ENCODE measurements around the gene PTPRM. TPM values are rescaled to one million over a fixed set of nuclear protein-coding genes. Genes with fewer than 3 reads are reported as not detected.

Gene PTPRM
- total and polyA plus RNA-seq, 2 of the 4 experiments (the other 2 are of a cell fraction), result 28.3 to 51.2 TPM

DNA sequence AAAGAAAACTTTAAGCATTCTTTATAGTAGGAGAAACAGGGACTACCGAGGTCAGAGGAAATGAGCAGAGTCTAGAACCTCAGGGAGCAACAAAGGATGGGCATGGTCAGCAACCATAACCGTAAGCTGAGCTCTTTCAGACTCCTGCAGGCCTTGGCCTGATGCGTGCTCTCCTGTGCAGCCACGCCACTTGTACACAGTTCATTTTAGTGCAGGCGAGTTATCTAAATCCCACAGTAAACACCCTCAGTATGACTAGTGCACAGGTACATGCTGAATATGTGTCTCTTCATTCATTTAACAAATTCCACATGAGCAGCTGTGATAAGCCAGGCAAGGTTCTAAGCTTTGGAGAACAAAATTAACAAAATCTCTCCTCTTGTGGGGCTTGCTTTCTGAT, 640.9 kb downstream of the PTPRM start:
- no peak overlapping the region for H4K5ac ChIP-seq (ENCODE audit: low read depth, low read length)
- no TSS peak for BruUV-seq (replicated peaks)
- H2BK120ac ChIP-seq (ENCODE audit: low read depth, low read length), result no peak overlapping the region
- H2AK9ac ChIP-seq (replicated peaks; ENCODE audit: low read depth, low read length, poor library complexity), result no peak overlapping the region
- no peak overlapping the region for H4K8ac ChIP-seq (ENCODE audit: low read depth in 2 of 2, low read length in 2 of 2)
- H3K14ac ChIP-seq (replicated peaks; ENCODE audit: low read depth, low read length), result no peak overlapping the region
- peaks cover 2% of the 10 kb centered on the region; the same call in 1 of the 2 replicates for H3K9me1 ChIP-seq (ENCODE audit: insufficient read depth, low read length)
- H3K4me2 ChIP-seq (ENCODE audit: low read depth, low read length), result no peak overlapping the region
- DNase-seq, result no peak
- no peaks in the 10 kb centered on the region; the same call in 1 of the 2 replicates for H3K4me1 ChIP-seq (ENCODE audit: control insufficient read depth, insufficient read depth, low read length)
- H2AK5ac ChIP-seq (ENCODE audit: low read depth, low read length), result no peak overlapping the region
- no peak overlapping the region for H2BK20ac ChIP-seq (ENCODE audit: low read depth, low read length)
- H2BK5ac ChIP-seq (ENCODE audit: low read depth, low read length, poor library complexity, severe bottlenecking), result no peak overlapping the region
- TF ChIP-seq MXI1 (IDR thresholded peaks at IDR 0.05; ENCODE audit: borderline replicate concordance, low read depth, low read length) (no peak), CEBPB (IDR thresholded peaks at IDR 0.05; ENCODE audit: low read depth, low read length) (no peak), RAD21 (IDR thresholded peaks at IDR 0.05; ENCODE audit: low read length) (no peak), NFE2L2 (IDR thresholded peaks at IDR 0.05; ENCODE audit: low read depth, low read length) (no peak), FOS (IDR thresholded peaks at IDR 0.05; ENCODE audit: low read depth, low read length) (no peak), MAFK (IDR thresholded peaks at IDR 0.05; ENCODE audit: low read depth, low read length) (no peak), SMC3 (IDR thresholded peaks at IDR 0.05; ENCODE audit: low read depth, low read length) (no peak), CHD1 (IDR thresholded peaks at IDR 0.05; ENCODE audit: low read depth, low read length) (no peak), POLR2A (IDR thresholded peaks at IDR 0.05; ENCODE audit: low read depth, low read length) (no peak), BHLHE40 (IDR thresholded peaks at IDR 0.05; ENCODE audit: low read depth, low read length) (no peak), RFX5 (IDR thresholded peaks at IDR 0.05; ENCODE audit: low read depth, low read length) (no peak)
- TF ChIP-seq, protein P1, sequence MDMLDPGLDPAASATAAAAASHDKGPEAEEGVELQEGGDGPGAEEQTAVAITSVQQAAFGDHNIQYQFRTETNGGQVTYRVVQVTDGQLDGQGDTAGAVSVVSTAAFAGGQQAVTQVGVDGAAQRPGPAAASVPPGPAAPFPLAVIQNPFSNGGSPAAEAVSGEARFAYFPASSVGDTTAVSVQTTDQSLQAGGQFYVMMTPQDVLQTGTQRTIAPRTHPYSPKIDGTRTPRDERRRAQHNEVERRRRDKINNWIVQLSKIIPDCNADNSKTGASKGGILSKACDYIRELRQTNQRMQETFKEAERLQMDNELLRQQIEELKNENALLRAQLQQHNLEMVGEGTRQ (IDR thresholded peaks at IDR 0.05; ENCODE audit: low read depth, low read length), result no peak
- TF ChIP-seq, protein P2, sequence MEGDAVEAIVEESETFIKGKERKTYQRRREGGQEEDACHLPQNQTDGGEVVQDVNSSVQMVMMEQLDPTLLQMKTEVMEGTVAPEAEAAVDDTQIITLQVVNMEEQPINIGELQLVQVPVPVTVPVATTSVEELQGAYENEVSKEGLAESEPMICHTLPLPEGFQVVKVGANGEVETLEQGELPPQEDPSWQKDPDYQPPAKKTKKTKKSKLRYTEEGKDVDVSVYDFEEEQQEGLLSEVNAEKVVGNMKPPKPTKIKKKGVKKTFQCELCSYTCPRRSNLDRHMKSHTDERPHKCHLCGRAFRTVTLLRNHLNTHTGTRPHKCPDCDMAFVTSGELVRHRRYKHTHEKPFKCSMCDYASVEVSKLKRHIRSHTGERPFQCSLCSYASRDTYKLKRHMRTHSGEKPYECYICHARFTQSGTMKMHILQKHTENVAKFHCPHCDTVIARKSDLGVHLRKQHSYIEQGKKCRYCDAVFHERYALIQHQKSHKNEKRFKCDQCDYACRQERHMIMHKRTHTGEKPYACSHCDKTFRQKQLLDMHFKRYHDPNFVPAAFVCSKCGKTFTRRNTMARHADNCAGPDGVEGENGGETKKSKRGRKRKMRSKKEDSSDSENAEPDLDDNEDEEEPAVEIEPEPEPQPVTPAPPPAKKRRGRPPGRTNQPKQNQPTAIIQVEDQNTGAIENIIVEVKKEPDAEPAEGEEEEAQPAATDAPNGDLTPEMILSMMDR (conservative IDR thresholded peaks at IDR 0.05; ENCODE audit: low read depth, low read length), result no peak
- TF ChIP-seq, protein P3, sequence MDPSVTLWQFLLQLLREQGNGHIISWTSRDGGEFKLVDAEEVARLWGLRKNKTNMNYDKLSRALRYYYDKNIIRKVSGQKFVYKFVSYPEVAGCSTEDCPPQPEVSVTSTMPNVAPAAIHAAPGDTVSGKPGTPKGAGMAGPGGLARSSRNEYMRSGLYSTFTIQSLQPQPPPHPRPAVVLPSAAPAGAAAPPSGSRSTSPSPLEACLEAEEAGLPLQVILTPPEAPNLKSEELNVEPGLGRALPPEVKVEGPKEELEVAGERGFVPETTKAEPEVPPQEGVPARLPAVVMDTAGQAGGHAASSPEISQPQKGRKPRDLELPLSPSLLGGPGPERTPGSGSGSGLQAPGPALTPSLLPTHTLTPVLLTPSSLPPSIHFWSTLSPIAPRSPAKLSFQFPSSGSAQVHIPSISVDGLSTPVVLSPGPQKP (IDR thresholded peaks at IDR 0.05; ENCODE audit: borderline replicate concordance, low read depth, low read length), result no peak
- ChIA-PET POLR2A (ENCODE audit: unreplicated experiment) (no interaction called here), CTCF (interaction anchor here (0.8 kb wide), 1 partner anchor 49 kb away, joined by 3 read pairs; no protein-coding TSS in a partner anchor)
- no peak overlapping the region for H3K56ac ChIP-seq (ENCODE audit: extremely low read depth, insufficient read depth, low read length)
- intact Hi-C loops (cut with micrococcal nuclease) (no loop called here), dilution Hi-C loops (cut with HindIII; ENCODE audit: low sequenced_read_pairs, unreplicated experiment) (no loop called here), in situ Hi-C loops (cut with MboI; ENCODE audit: low sequenced_read_pairs) (no loop called here)
- no peak for ATAC-seq (ENCODE audit: low read depth)
- H3K23ac ChIP-seq (ENCODE audit: low read depth, low read length), result no peak overlapping the region
- no peaks in the 10 kb centered on the region for H3K36me3 ChIP-seq (ENCODE audit: control insufficient read depth, insufficient read depth, low read length)
- H3K79me1 ChIP-seq (ENCODE audit: low read depth in 1 of 2, low read length in 2 of 2), result no peaks in the 10 kb centered on the region
- H3K4me3 ChIP-seq (ENCODE audit: insufficient read depth, low read depth, low read length), result no peak overlapping the region
- H3K18ac ChIP-seq (ENCODE audit: low read depth, low read length), result no peak overlapping the region
- H2BK15ac ChIP-seq (ENCODE audit: low read depth, low read length), result no peak overlapping the region
- H3K9ac ChIP-seq (ENCODE audit: low read depth, low read length), result no peak overlapping the region
- 100% methylated on average over 1 of the region's 5 CpGs; no CpG with 5 or more reads in 1 of the 2 experiments for WGBS, 2 experiments (ENCODE audit: extremely low coverage in 2 of 2, insufficient read length in 1 of 2)
- no peaks in the 10 kb centered on the region for H3K9me3 ChIP-seq (ENCODE audit: control insufficient read depth, insufficient read depth, low read length)
- H2AFZ ChIP-seq (replicated peaks; ENCODE audit: low read length, poor library complexity), result no peak overlapping the region
- H4K20me1 ChIP-seq (ENCODE audit: insufficient read depth, low read length), result 0 out of 2 replicates have a peak, but pooled peaks cover under 1% of the 10 kb centered on the region
- no peaks in the 10 kb centered on the region for H3K27me3 ChIP-seq (ENCODE audit: control insufficient read depth, insufficient read depth, low read length)
- no peak overlapping the region for H3K27ac ChIP-seq (ENCODE audit: insufficient read depth, low read length)
- H3K4ac ChIP-seq (ENCODE audit: low read depth, low read length), result no peak overlapping the region
- no peak overlapping the region for H4K91ac ChIP-seq (ENCODE audit: insufficient read depth, low read depth, low read length)
